ENCODE results near the gene BMAL1. TPM values are rescaled to one million over a fixed set of nuclear protein-coding genes. Genes with fewer than 3 reads are reported as not detected.

Gene BMAL1
- total RNA-seq, 1 experiment from 2014 or later = 8.3 TPM

DNA sequence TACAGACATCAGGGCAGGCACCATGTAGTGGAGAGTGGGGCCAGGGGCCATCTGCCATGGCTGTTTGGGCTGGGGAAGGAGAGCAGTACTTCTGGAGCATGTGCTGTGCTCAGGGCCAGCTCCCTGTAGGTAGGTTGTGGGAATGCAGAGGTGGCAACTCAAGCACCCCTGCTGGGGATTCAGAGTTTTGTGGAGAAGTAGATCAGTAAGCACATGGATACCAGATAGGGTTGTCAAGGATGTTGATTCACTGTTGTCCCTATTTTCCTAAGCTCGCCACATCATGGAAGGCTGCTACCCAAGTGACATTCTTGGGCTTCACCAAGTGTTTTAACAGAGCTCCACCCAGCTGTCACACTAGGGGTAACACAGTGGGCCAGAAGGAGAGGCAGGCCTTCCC, 67.2 kb downstream of the BMAL1 start (continued):
- TF ChIP-seq, protein P1, sequence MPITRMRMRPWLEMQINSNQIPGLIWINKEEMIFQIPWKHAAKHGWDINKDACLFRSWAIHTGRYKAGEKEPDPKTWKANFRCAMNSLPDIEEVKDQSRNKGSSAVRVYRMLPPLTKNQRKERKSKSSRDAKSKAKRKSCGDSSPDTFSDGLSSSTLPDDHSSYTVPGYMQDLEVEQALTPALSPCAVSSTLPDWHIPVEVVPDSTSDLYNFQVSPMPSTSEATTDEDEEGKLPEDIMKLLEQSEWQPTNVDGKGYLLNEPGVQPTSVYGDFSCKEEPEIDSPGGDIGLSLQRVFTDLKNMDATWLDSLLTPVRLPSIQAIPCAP (CRISPR knock-in tag; IDR thresholded peaks at IDR 0.05) = no peak

DNA sequence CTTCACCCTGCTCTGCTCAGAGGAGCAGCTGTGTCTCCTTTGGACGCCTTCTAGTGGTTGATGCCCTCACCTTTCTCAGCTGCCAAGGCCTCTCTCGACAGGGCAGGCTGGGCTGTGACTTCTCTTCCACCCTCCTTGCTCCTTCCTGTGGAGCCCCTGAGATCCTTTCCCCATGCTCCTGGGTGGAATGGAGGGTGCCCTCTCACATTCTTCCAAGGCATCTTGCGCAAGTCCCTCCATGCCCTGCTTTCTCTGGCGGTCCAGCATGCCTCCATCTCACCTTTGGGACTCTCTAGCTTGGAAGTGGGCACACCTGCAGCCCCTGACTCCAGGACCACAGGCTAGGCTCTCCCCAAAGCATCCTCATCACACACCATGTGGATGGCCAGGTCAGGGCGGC, 68.9 kb downstream of the BMAL1 start:
- POLR2A ChIA-PET = no interaction called here
- Mint-ChIP-seq H3K4me3 (no peak overlapping the region), H3K4me1 (peaks cover 10% of the 10 kb centered on the region), H3K27ac (no peak overlapping the region), H3K36me3 (no peaks in the 10 kb centered on the region), H3K9me3 (peaks cover 15% of the 10 kb centered on the region), H3K27me3 (ENCODE audit: low read depth) (no peaks in the 10 kb centered on the region)
- TF ChIP-seq, protein P1 (CRISPR knock-in tag; IDR thresholded peaks at IDR 0.05) = no peak
- TF ChIP-seq, protein P2, sequence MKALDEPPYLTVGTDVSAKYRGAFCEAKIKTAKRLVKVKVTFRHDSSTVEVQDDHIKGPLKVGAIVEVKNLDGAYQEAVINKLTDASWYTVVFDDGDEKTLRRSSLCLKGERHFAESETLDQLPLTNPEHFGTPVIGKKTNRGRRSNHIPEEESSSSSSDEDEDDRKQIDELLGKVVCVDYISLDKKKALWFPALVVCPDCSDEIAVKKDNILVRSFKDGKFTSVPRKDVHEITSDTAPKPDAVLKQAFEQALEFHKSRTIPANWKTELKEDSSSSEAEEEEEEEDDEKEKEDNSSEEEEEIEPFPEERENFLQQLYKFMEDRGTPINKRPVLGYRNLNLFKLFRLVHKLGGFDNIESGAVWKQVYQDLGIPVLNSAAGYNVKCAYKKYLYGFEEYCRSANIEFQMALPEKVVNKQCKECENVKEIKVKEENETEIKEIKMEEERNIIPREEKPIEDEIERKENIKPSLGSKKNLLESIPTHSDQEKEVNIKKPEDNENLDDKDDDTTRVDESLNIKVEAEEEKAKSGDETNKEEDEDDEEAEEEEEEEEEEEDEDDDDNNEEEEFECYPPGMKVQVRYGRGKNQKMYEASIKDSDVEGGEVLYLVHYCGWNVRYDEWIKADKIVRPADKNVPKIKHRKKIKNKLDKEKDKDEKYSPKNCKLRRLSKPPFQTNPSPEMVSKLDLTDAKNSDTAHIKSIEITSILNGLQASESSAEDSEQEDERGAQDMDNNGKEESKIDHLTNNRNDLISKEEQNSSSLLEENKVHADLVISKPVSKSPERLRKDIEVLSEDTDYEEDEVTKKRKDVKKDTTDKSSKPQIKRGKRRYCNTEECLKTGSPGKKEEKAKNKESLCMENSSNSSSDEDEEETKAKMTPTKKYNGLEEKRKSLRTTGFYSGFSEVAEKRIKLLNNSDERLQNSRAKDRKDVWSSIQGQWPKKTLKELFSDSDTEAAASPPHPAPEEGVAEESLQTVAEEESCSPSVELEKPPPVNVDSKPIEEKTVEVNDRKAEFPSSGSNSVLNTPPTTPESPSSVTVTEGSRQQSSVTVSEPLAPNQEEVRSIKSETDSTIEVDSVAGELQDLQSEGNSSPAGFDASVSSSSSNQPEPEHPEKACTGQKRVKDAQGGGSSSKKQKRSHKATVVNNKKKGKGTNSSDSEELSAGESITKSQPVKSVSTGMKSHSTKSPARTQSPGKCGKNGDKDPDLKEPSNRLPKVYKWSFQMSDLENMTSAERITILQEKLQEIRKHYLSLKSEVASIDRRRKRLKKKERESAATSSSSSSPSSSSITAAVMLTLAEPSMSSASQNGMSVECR (CRISPR knock-in tag; IDR thresholded peaks at IDR 0.05; ENCODE audit: borderline replicate concordance) = no peak
- TF ChIP-seq GRHL2 (CRISPR knock-in tag; IDR thresholded peaks at IDR 0.05; ENCODE audit: insufficient replicate concordance, severe bottlenecking) (no peak), CREB1 (CRISPR knock-in tag; IDR thresholded peaks at IDR 0.05) (no peak), NFATC4 (CRISPR knock-in tag; IDR thresholded peaks at IDR 0.05) (no peak), TEAD1 (CRISPR knock-in tag; IDR thresholded peaks at IDR 0.05) (no peak), TCF7 (CRISPR knock-in tag; IDR thresholded peaks at IDR 0.05; ENCODE audit: low read depth) (no peak), SOX15 (CRISPR knock-in tag; IDR thresholded peaks at IDR 0.05) (no peak)
- TF ChIP-seq, protein P3, sequence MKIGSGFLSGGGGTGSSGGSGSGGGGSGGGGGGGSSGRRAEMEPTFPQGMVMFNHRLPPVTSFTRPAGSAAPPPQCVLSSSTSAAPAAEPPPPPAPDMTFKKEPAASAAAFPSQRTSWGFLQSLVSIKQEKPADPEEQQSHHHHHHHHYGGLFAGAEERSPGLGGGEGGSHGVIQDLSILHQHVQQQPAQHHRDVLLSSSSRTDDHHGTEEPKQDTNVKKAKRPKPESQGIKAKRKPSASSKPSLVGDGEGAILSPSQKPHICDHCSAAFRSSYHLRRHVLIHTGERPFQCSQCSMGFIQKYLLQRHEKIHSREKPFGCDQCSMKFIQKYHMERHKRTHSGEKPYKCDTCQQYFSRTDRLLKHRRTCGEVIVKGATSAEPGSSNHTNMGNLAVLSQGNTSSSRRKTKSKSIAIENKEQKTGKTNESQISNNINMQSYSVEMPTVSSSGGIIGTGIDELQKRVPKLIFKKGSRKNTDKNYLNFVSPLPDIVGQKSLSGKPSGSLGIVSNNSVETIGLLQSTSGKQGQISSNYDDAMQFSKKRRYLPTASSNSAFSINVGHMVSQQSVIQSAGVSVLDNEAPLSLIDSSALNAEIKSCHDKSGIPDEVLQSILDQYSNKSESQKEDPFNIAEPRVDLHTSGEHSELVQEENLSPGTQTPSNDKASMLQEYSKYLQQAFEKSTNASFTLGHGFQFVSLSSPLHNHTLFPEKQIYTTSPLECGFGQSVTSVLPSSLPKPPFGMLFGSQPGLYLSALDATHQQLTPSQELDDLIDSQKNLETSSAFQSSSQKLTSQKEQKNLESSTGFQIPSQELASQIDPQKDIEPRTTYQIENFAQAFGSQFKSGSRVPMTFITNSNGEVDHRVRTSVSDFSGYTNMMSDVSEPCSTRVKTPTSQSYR (CRISPR knock-in tag; IDR thresholded peaks at IDR 0.05) = no peak
- TF ChIP-seq, protein P4, sequence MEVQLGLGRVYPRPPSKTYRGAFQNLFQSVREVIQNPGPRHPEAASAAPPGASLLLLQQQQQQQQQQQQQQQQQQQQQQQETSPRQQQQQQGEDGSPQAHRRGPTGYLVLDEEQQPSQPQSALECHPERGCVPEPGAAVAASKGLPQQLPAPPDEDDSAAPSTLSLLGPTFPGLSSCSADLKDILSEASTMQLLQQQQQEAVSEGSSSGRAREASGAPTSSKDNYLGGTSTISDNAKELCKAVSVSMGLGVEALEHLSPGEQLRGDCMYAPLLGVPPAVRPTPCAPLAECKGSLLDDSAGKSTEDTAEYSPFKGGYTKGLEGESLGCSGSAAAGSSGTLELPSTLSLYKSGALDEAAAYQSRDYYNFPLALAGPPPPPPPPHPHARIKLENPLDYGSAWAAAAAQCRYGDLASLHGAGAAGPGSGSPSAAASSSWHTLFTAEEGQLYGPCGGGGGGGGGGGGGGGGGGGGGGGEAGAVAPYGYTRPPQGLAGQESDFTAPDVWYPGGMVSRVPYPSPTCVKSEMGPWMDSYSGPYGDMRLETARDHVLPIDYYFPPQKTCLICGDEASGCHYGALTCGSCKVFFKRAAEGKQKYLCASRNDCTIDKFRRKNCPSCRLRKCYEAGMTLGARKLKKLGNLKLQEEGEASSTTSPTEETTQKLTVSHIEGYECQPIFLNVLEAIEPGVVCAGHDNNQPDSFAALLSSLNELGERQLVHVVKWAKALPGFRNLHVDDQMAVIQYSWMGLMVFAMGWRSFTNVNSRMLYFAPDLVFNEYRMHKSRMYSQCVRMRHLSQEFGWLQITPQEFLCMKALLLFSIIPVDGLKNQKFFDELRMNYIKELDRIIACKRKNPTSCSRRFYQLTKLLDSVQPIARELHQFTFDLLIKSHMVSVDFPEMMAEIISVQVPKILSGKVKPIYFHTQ (CRISPR knock-in tag; IDR thresholded peaks at IDR 0.05) = no peak
- DNase-seq (ENCODE audit: low spot score) (no peak), ATAC-seq (no peak)
- CTCF ChIA-PET = interaction anchor here (3.5 to 4.7 kb wide), 3 partner anchors 9 to 137 kb away, joined by 20 to 49 read pairs (median 30); no protein-coding TSS in a partner anchor

DNA sequence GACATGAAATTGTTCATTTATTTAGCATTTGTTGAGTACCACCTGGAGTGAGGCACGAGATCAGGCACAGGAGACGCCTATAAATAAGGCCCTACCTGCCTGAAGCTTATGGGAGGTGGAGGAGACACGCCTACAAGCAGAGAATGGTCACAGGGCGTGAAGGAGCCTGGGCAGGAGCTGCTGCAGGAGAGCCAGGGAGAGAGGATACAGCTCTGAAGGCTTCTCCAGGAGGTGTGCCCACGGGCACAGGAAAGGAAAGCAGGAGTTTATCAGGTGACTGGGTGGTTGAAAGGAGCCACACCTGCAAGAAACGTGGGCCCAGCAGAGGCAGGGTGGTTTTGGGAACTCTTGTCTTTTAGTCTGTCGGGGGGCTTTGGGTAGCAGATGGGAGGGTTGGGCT, 70.3 kb downstream of the BMAL1 start:
- H3K4me3 Mint-ChIP-seq = no peak overlapping the region
- no peak overlapping the region for H3K27ac Mint-ChIP-seq
- DNase-seq (ENCODE audit: low spot score) (no peak), ATAC-seq (peak; percentile 26; the same call in 1 of the 2 replicates)
- CTCF ChIA-PET = interaction anchor here (1.7 kb wide), 1 partner anchor 13 kb away, joined by 7 read pairs; no protein-coding TSS in a partner anchor
- H3K36me3 Mint-ChIP-seq = no peaks in the 10 kb centered on the region
- POLR2A ChIA-PET = no interaction called here
- no peaks in the 10 kb centered on the region for H3K27me3 Mint-ChIP-seq (ENCODE audit: low read depth)
- peaks cover 10% of the 10 kb centered on the region for H3K4me1 Mint-ChIP-seq
- H3K9me3 Mint-ChIP-seq = peaks cover under 1% of the 10 kb centered on the region
- TF ChIP-seq JAZF1 (CRISPR knock-in tag; IDR thresholded peaks at IDR 0.05) = no peak
- TF ChIP-seq, protein P5, sequence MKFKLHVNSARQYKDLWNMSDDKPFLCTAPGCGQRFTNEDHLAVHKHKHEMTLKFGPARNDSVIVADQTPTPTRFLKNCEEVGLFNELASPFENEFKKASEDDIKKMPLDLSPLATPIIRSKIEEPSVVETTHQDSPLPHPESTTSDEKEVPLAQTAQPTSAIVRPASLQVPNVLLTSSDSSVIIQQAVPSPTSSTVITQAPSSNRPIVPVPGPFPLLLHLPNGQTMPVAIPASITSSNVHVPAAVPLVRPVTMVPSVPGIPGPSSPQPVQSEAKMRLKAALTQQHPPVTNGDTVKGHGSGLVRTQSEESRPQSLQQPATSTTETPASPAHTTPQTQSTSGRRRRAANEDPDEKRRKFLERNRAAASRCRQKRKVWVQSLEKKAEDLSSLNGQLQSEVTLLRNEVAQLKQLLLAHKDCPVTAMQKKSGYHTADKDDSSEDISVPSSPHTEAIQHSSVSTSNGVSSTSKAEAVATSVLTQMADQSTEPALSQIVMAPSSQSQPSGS (CRISPR knock-in tag; IDR thresholded peaks at IDR 0.05; ENCODE audit: borderline replicate concordance, low read depth) = no peak
- TF ChIP-seq, protein P6, sequence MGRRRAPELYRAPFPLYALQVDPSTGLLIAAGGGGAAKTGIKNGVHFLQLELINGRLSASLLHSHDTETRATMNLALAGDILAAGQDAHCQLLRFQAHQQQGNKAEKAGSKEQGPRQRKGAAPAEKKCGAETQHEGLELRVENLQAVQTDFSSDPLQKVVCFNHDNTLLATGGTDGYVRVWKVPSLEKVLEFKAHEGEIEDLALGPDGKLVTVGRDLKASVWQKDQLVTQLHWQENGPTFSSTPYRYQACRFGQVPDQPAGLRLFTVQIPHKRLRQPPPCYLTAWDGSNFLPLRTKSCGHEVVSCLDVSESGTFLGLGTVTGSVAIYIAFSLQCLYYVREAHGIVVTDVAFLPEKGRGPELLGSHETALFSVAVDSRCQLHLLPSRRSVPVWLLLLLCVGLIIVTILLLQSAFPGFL (CRISPR knock-in tag; IDR thresholded peaks at IDR 0.05; ENCODE audit: borderline replicate concordance) = no peak
- no peak for TF ChIP-seq ETV6 (CRISPR knock-in tag; IDR thresholded peaks at IDR 0.05)
- TF ChIP-seq, protein P7, sequence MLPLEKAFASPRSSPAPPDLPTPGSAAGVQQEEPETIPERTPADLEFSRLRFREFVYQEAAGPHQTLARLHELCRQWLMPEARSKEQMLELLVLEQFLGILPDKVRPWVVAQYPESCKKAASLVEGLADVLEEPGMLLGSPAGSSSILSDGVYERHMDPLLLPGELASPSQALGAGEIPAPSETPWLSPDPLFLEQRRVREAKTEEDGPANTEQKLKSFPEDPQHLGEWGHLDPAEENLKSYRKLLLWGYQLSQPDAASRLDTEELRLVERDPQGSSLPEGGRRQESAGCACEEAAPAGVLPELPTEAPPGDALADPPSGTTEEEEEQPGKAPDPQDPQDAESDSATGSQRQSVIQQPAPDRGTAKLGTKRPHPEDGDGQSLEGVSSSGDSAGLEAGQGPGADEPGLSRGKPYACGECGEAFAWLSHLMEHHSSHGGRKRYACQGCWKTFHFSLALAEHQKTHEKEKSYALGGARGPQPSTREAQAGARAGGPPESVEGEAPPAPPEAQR (CRISPR knock-in tag; IDR thresholded peaks at IDR 0.05) = no peak

Data from WTC11 (cell line).